ENCODE results near the gene CST1.

GRCh38 chr20:23763345-23763744 lies 12.6 kb upstream of the CST1 start:
- TF ChIP-seq, protein P1, sequence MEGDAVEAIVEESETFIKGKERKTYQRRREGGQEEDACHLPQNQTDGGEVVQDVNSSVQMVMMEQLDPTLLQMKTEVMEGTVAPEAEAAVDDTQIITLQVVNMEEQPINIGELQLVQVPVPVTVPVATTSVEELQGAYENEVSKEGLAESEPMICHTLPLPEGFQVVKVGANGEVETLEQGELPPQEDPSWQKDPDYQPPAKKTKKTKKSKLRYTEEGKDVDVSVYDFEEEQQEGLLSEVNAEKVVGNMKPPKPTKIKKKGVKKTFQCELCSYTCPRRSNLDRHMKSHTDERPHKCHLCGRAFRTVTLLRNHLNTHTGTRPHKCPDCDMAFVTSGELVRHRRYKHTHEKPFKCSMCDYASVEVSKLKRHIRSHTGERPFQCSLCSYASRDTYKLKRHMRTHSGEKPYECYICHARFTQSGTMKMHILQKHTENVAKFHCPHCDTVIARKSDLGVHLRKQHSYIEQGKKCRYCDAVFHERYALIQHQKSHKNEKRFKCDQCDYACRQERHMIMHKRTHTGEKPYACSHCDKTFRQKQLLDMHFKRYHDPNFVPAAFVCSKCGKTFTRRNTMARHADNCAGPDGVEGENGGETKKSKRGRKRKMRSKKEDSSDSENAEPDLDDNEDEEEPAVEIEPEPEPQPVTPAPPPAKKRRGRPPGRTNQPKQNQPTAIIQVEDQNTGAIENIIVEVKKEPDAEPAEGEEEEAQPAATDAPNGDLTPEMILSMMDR (IDR thresholded peaks at IDR 0.05; ENCODE audit: borderline replicate concordance, extremely low read depth, low read length, poor library complexity, severe bottlenecking), result no peak
- no peak for TF ChIP-seq EZH2 (IDR thresholded peaks at IDR 0.05; ENCODE audit: borderline replicate concordance, low read depth, low read length, severe bottlenecking)
